OCI-LY7 (cell line): ENCODE measurements around the gene PMVK. TPM values are rescaled to one million over a fixed set of nuclear protein-coding genes. Genes with fewer than 3 reads are reported as not detected.

Source experiments
- BruUV-seq: library from RNA; stranded (reverse); fragments of 400-500 nt; replicated peaks from 2 replicates; lab custom pipeline; 2021; lab: Mats Ljungman, UMichigan
- CTCF ChIA-PET: fragments of 300-600 bp; sonication (Branson Sonifier 250); formaldehyde crosslinking; loops from one replicate; lab custom pipeline; 2022; ENCODE audit warnings: antibody characterized with exemption; ENCODE audit not compliant: unreplicated experiment; lab: Charles Lee
- POLR2A ChIA-PET: fragments of 300-600 bp; sonication (Branson Sonifier 250); formaldehyde crosslinking; loops from one replicate; lab custom pipeline; 2022; ENCODE audit warnings: antibody characterized with exemption; lab: Charles Lee
- DNase-seq: peaks from one replicate; pipeline ENCODE4 v3.0.0-alpha.2; 2015; ENCODE audit warnings: low spot score
- H2AFZ ChIP-seq: fragments of 200-600 bp; sonication (generic), shearing (Covaris generic); 2 replicates; pipeline ENCODE4 v1.6.1; 2014; ENCODE audit warnings: mild to moderate bottlenecking, antibody characterized with exemption, low read length, moderate library complexity
- H3K27ac ChIP-seq: fragments of 200-600 bp; sonication (generic); 2 replicates; pipeline ENCODE4 v1.5.1; 2014; ENCODE audit warnings: mixed run types, low read depth, mild to moderate bottlenecking, moderate library complexity, low read length, inconsistent platforms; ENCODE audit not compliant: poor library complexity, severe bottlenecking
- H3K36me3 ChIP-seq: fragments of 200-600 bp; sonication (generic); 2 replicates; pipeline ENCODE4 v1.6.1; 2014; ENCODE audit warnings: mild to moderate bottlenecking, antibody characterized with exemption, low read length, moderate library complexity, mixed read lengths; ENCODE audit not compliant: insufficient read depth
- H3K4me1 ChIP-seq: fragments of 200-600 bp; sonication (generic); 2 replicates; pipeline ENCODE4 v1.5.1; 2014; ENCODE audit warnings: mild to moderate bottlenecking, low read length; ENCODE audit not compliant: insufficient read depth, poor library complexity, severe bottlenecking
- H3K4me2 ChIP-seq: fragments of 200-600 bp; sonication (generic); 2 replicates; pipeline ENCODE4 v1.6.1; 2014; ENCODE audit warnings: mild to moderate bottlenecking, low read length
- H3K4me3 ChIP-seq: fragments of 200-600 bp; sonication (generic); 2 replicates; pipeline ENCODE4 v1.5.1; 2014; ENCODE audit warnings: mild to moderate bottlenecking, low read depth, low read length; ENCODE audit not compliant: poor library complexity, severe bottlenecking
- H3K79me2 ChIP-seq: fragments of 200-600 bp; sonication (generic); 2 replicates; pipeline ENCODE4 v1.6.1; 2016; ENCODE audit warnings: low read depth, mild to moderate bottlenecking, low read length, moderate library complexity, mixed read lengths; ENCODE audit not compliant: insufficient read depth
- H3K9me2 ChIP-seq: fragments of 200-600 bp; sonication (generic); 2 replicates; pipeline ENCODE4 v1.6.1; 2016; ENCODE audit warnings: mild to moderate bottlenecking, low read length, mixed read lengths; ENCODE audit not compliant: insufficient read depth
- H3K9me3 ChIP-seq: fragments of 200-600 bp; sonication (generic); 2 replicates; pipeline ENCODE4 v1.6.1; 2014; ENCODE audit warnings: mild to moderate bottlenecking, mixed run types, low read length, mixed read lengths
- H4K20me1 ChIP-seq: fragments of 200-600 bp; sonication (generic); 2 replicates; pipeline ENCODE4 v1.6.1; 2014; ENCODE audit warnings: mild to moderate bottlenecking, antibody characterized with exemption, low read length, moderate library complexity, mixed read lengths; ENCODE audit not compliant: insufficient read depth
- EZH2phosphoT487 ChIP-seq: fragments of 200-600 bp; sonication (generic); IDR thresholded peaks from 2 replicates; pipeline ENCODE4 v1.6.1; 2018; ENCODE audit warnings: low read depth, borderline replicate concordance, mild to moderate bottlenecking, mixed run types, antibody characterized with exemption, low read length, moderate library complexity, mixed read lengths
- intact Hi-C: fragments of 100-400 bp; cut with micrococcal nuclease; formaldehyde crosslinking; loops from one replicate; pipeline ENCODE4 v1.10.0; 2022; ENCODE audit not compliant: unreplicated experiment
- total RNA-seq, 2 experiments: library from RNA; depleted of rRNA in 1 of 2; stranded (reverse); fragments of >200 nt in 1 of 2; shearing (Covaris generic) in 1 of 2; gene quantifications; 2 replicates each; pipeline ENCODE4 v1.2.3, GENCODE V29; 2014 to 2022
- TF ChIP-seq, protein P1 (sequence below): fragments of 200-600 bp; sonication (generic); conservative IDR thresholded peaks from 2 replicates; pipeline ENCODE4 v1.5.1; 2014; ENCODE audit warnings: mild to moderate bottlenecking, antibody characterized with exemption, low read length, moderate library complexity, mixed read lengths

PMVK gene
- total RNA-seq, 2 experiments from 2014 or later, result 16.3 to 54.0 TPM

DNA sequence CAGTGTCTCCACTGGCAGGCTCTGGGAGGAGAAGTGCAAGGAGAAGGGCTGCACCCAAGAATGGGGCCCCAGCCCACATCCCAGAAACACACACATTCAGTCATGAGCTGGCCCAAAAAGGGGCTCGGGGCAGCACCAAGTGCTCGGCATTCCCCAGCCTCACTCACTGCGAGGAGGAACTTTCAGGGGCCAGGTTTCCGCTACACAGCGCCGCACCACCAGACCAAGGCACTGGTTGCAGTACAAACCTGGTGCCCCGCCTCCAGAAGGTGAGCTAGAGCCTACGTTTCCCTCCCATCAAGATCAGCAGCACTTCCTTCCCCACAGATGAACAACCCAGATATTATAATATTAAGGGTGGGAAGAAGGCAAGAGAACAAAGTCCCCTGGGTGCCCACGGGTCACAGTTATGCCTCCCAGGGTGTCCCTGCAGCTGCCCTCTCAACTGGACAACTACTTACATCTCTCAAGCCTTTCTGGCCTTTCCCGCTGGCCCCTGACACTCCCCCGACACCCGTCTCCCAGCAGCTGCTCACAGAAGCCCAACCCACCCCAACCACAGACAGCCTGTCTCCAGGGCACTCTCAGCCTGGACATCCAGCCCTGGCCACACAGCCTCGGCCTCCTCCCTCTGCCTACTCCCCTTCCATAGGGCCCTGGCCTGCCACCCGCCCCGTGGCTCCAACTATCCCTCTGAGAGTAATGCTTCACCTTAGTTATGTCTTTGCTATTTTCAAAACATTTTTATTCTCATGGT, 15.6 kb upstream of the PMVK start:
- H3K9me3 ChIP-seq, result no peaks in the 10 kb centered on the region
- ChIA-PET POLR2A (interaction anchor here (0.6 to 1.0 kb wide), 2 partner anchors 9 to 31 kb away, joined by 3 to 4 read pairs; partner anchors contain the start of gene FLAD1), CTCF (interaction anchor here (0.6 kb wide), 1 partner anchor 82 kb away, joined by 4 read pairs; the partner anchor contains the start of gene KCNN3)
- H2AFZ ChIP-seq, result peak overlapping the region; percentile 37; the same call in 1 of the 2 replicates
- H3K27ac ChIP-seq, result peak overlapping the region; percentile 87
- H3K79me2 ChIP-seq, result peaks cover 26% of the 10 kb centered on the region; the same call in 1 of the 2 replicates
- peak; percentile 80 for DNase-seq
- H3K4me3 ChIP-seq, result peak overlapping the region; percentile 72
- no TSS peak for BruUV-seq
- peaks cover 63% of the 10 kb centered on the region for H3K4me1 ChIP-seq
- H3K36me3 ChIP-seq, result peaks cover 17% of the 10 kb centered on the region
- H3K4me2 ChIP-seq, result peak overlapping the region; percentile 85
- no peak for TF ChIP-seq EZH2phosphoT487
- TF ChIP-seq, protein P1, sequence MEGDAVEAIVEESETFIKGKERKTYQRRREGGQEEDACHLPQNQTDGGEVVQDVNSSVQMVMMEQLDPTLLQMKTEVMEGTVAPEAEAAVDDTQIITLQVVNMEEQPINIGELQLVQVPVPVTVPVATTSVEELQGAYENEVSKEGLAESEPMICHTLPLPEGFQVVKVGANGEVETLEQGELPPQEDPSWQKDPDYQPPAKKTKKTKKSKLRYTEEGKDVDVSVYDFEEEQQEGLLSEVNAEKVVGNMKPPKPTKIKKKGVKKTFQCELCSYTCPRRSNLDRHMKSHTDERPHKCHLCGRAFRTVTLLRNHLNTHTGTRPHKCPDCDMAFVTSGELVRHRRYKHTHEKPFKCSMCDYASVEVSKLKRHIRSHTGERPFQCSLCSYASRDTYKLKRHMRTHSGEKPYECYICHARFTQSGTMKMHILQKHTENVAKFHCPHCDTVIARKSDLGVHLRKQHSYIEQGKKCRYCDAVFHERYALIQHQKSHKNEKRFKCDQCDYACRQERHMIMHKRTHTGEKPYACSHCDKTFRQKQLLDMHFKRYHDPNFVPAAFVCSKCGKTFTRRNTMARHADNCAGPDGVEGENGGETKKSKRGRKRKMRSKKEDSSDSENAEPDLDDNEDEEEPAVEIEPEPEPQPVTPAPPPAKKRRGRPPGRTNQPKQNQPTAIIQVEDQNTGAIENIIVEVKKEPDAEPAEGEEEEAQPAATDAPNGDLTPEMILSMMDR, result 0 out of 2 replicates have a peak, but pooled peaks have one; percentile 18
- no peaks in the 10 kb centered on the region for H3K9me2 ChIP-seq
- intact Hi-C loops, result no loop called here
- no peaks in the 10 kb centered on the region for H4K20me1 ChIP-seq

DNA sequence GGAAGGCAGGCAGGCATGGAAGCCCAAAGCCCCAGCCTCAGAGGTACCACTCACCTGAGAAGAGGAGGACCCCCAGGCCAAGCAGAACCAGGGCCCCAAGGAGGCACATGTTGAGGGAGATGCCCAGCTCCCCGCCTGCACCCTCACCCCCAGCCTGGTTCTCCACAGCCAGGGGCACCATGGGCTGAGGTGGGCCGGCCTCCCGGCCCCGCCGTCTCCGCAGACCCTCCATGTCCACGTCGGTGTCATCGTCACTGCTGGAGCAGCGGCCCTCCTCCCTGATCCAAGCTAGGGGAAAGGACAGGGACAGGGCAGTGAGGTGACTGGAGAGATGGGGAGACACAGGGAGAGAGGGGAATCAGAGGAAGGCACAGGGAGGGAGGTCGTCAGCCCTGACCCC, 11.6 kb upstream of the PMVK start:
- peaks cover 35% of the 10 kb centered on the region for H3K36me3 ChIP-seq
- H3K4me1 ChIP-seq, result peaks cover 56% of the 10 kb centered on the region
- CTCF ChIA-PET, result no interaction called here
- no peak for DNase-seq
- peaks cover 10% of the 10 kb centered on the region; the same call in 1 of the 2 replicates for H3K79me2 ChIP-seq
- H2AFZ ChIP-seq, result no peak overlapping the region
- H3K27ac ChIP-seq, result no peak overlapping the region
- BruUV-seq, result no TSS peak
- no peaks in the 10 kb centered on the region for H3K9me3 ChIP-seq
- no peak overlapping the region for H3K4me3 ChIP-seq
- intact Hi-C loops, result no loop called here
- POLR2A ChIA-PET, result no interaction called here
- H4K20me1 ChIP-seq, result no peaks in the 10 kb centered on the region
- no peaks in the 10 kb centered on the region for H3K9me2 ChIP-seq
- TF ChIP-seq, protein P1, result no peak
- no peak for TF ChIP-seq EZH2phosphoT487
- H3K4me2 ChIP-seq, result no peak overlapping the region
